Measurements from ENCODE around the gene SEMA7A.
"Not testable (repeated sequence)": the region's sequence is repeated elsewhere in the genome, so short reads cannot be mapped to it uniquely, and the experiment has no call there.

The SEMA7A gene

GRCh38 chr15:74373056-74373650, 60.6 kb downstream of the SEMA7A start:
- DNase-seq (ENCODE audit: low read depth), result no peak

GRCh38 chr15:74370471-74370870, 63.3 kb downstream of the SEMA7A start:
- no peak for DNase-seq (ENCODE audit: low read depth)

- no peak for DNase-seq (ENCODE audit: low read depth)
These were observed 64.0 kb downstream of the SEMA7A start for GRCh38 chr15:74369756-74370155.

- no peak for DNase-seq (ENCODE audit: low read depth)
These were observed 64.5 kb downstream of the SEMA7A start for GRCh38 chr15:74369084-74369745.

- no peak for DNase-seq (ENCODE audit: low read depth)
These were observed 65.6 kb downstream of the SEMA7A start for GRCh38 chr15:74368121-74368520.

GRCh38 chr15:74367296-74367854, 66.4 kb downstream of the SEMA7A start, which contains the start of gene CYP11A1:
TSS of gene CYP11A1 (minus strand) at chr15:74367646. CDS start at chr15:74367585, 61 bp downstream.
- DNase-seq (ENCODE audit: low read depth), result no peak

- no peak for DNase-seq (ENCODE audit: low read depth)
These were observed 67.9 kb downstream of the SEMA7A start for GRCh38 chr15:74365598-74366445.

GRCh38 chr15:74364936-74365597, 68.7 kb downstream of the SEMA7A start:
- no peak for DNase-seq (ENCODE audit: low read depth)

GRCh38 chr15:74362482-74362881, 71.3 kb downstream of the SEMA7A start:
- no peak for DNase-seq (ENCODE audit: low read depth)

GRCh38 chr15:74360855-74361254, 72.9 kb downstream of the SEMA7A start:
- not testable (repeated sequence) for DNase-seq (ENCODE audit: low read depth)

- DNase-seq (ENCODE audit: low read depth), result not testable (repeated sequence)
These were observed 74.4 kb downstream of the SEMA7A start for GRCh38 chr15:74359376-74359775.

All from activated T-helper 9 cell treated with anti-CD3 and anti-CD28 coated beads, Interleukin-2, amount 50 U/mL, for 16 hours (primary cell).